SK-N-SH (cell line): ENCODE results near the gene SNCAIP.
"Not testable (repeated sequence)": the region's sequence is repeated elsewhere in the genome, so short reads cannot be mapped to it uniquely, and the experiment has no call there.

Experiments used
- CHD2 ChIP-seq: fragments of 150-350 bp; IDR thresholded peaks from 2 replicates; pipeline ENCODE4 v1.6.1; 2018; ENCODE audit warnings: low read length; ENCODE audit not compliant: partially characterized antibody
- CTCF ChIP-seq: fragments of 200-600 bp; sonication (generic); IDR thresholded peaks from 2 replicates; pipeline ENCODE4 v1.6.1; 2017; ENCODE audit warnings: antibody characterized with exemption, mild to moderate bottlenecking, moderate library complexity
- MAX ChIP-seq: IDR thresholded peaks from 2 replicates; pipeline ENCODE4 v1.4.0; 2012; ENCODE audit warnings: low read depth
- NFIC ChIP-seq: IDR thresholded peaks from 2 replicates; pipeline ENCODE4 v1.4.0; 2012; ENCODE audit warnings: borderline replicate concordance
- PBX3 ChIP-seq: IDR thresholded peaks from 2 replicates; pipeline ENCODE4; 2012
- POLR2AphosphoS5 ChIP-seq: IDR thresholded peaks from 2 replicates; pipeline ENCODE4 v1.6.1; 2012; ENCODE audit warnings: low read depth, low read length
- REST ChIP-seq: IDR thresholded peaks from 2 replicates; pipeline ENCODE4 v1.6.1; 2012; ENCODE audit warnings: mild to moderate bottlenecking, low read depth, low read length, moderate library complexity
- RXRA ChIP-seq: IDR thresholded peaks from 2 replicates; pipeline ENCODE4 v1.4.0; 2012; ENCODE audit warnings: low read depth, mild to moderate bottlenecking, borderline replicate concordance
- SMC3 ChIP-seq: IDR thresholded peaks from 2 replicates; pipeline ENCODE4 v1.6.1; 2012; ENCODE audit warnings: low read depth, low read length, improper control_type of control experiment
- TAF1 ChIP-seq: IDR thresholded peaks from 2 replicates; pipeline ENCODE4 v1.6.1; 2012; ENCODE audit warnings: low read depth, mild to moderate bottlenecking, low read length, moderate library complexity, borderline replicate concordance
- USF2 ChIP-seq: fragments of 150-350 bp; IDR thresholded peaks from 2 replicates; pipeline ENCODE4 v1.6.1; 2017; ENCODE audit warnings: antibody characterized with exemption, low read length, low read depth, borderline replicate concordance
- YY1 ChIP-seq: IDR thresholded peaks from 2 replicates; pipeline ENCODE4 v1.4.0; 2012; ENCODE audit warnings: low read depth, mild to moderate bottlenecking

GRCh38 chr5:122353361-122353760, 41.3 kb downstream of the SNCAIP start:
- not testable (repeated sequence) for TF ChIP-seq USF2, CTCF, MAX, SMC3, PBX3, YY1, POLR2AphosphoS5, NFIC, TAF1, CHD2, REST, RXRA
